ENCODE results near the gene FADS6.
"Not testable (repeated sequence)": the region's sequence is repeated elsewhere in the genome, so short reads cannot be mapped to it uniquely, and the experiment has no call there.

The FADS6 gene

DNA sequence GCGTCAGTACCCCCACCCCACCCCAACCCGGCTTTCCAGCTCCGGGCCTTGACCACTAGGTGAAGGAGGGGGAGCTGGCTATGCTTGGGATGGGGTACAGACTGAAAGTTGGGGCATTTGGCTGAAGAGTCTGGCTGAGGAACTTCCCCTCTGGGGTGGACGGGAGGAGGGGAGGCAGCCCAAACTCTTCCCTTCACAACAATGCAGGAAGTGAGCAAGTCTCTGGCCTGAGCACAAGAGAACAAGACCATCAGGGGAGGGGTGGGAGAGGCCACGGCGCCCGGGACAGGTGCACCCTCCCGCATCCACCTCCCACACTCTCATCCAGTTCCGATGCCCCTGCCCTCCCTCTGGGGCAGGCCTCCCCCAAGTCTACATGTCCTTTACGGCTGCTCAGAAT, 24.0 kb upstream of the FADS6 start:
- Mint-ChIP-seq H3K9me3 (peaks cover 3% of the 10 kb centered on the region), H3K27ac (no peak overlapping the region), H3K4me3 (no peak overlapping the region), H3K27me3 (ENCODE audit: low read depth, poor library complexity) (peaks cover 44% of the 10 kb centered on the region), H3K36me3 (ENCODE audit: low read depth) (no peaks in the 10 kb centered on the region), H3K4me1 (peaks cover 26% of the 10 kb centered on the region)
- no peak for TF ChIP-seq CTCF (IDR thresholded peaks at IDR 0.05)
- DNase-seq, result no peak

GRCh38 chr17:74916851-74917199, 23.4 kb upstream of the FADS6 start:
- H3K36me3 Mint-ChIP-seq (ENCODE audit: low read depth), result no peaks in the 10 kb centered on the region
- DNase-seq, result no peak
- TF ChIP-seq CTCF (IDR thresholded peaks at IDR 0.05), result no peak
- no peak overlapping the region for H3K27ac Mint-ChIP-seq
- H3K4me3 Mint-ChIP-seq, result no peak overlapping the region
- H3K9me3 Mint-ChIP-seq, result peaks cover 3% of the 10 kb centered on the region
- H3K27me3 Mint-ChIP-seq (ENCODE audit: low read depth, poor library complexity), result peaks cover 42% of the 10 kb centered on the region
- peaks cover 20% of the 10 kb centered on the region for H3K4me1 Mint-ChIP-seq

DNA sequence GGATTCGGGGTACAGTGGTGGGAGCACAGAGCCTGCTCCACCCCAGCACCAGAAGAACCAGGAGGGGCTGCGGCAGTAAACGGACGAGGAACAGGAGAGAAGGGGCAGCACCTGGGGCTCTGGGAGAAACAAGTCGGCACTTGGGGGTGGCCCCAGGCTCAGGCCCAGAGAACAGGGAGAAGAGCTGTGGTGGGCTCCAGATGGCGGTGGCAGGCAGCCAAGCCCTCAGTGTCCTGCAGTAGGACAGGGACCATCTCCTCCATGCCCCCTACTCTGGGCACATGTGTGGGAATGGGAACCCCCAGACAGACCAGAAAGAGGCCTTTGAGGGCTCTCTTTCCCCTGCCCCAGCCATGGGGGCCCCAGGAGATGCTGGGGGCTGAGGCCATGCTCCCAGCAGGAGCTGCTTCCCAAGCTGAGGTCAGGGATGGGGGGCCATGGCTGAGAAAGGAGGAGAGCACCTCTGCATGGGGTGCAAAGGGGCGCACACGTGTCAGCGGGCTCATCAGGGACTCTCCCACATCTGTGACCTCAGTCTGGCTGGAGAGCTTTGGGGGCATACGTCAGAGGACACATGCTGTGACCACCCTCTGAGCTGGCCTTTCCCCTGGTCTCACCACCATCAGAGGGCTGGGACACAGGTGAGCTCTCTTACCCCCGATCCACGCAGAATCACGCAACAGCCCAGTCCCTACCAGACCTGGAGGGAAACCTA, 22.9 kb upstream of the FADS6 start:
- H3K27ac Mint-ChIP-seq, result no peak overlapping the region
- no peak for DNase-seq
- peaks cover 37% of the 10 kb centered on the region for H3K27me3 Mint-ChIP-seq (ENCODE audit: low read depth, poor library complexity)
- no peak for TF ChIP-seq CTCF (IDR thresholded peaks at IDR 0.05)
- no peaks in the 10 kb centered on the region for H3K36me3 Mint-ChIP-seq (ENCODE audit: low read depth)
- H3K4me3 Mint-ChIP-seq, result no peak overlapping the region
- peaks cover 15% of the 10 kb centered on the region for H3K4me1 Mint-ChIP-seq
- peaks cover 3% of the 10 kb centered on the region for H3K9me3 Mint-ChIP-seq

- not testable (repeated sequence) for H3K36me3 Mint-ChIP-seq (ENCODE audit: low read depth); H3K9me3 Mint-ChIP-seq; H3K4me3 Mint-ChIP-seq; DNase-seq; H3K27ac Mint-ChIP-seq; H3K4me1 Mint-ChIP-seq
- peaks cover 49% of the 10 kb centered on the region for H3K27me3 Mint-ChIP-seq (ENCODE audit: low read depth, poor library complexity)
Observed at GRCh38 chr17:74911423-74911822, 18.0 kb upstream of the FADS6 start.

GRCh38 chr17:74909097-74909496, 15.7 kb upstream of the FADS6 start:
- not testable (repeated sequence) for H3K27ac Mint-ChIP-seq; H3K4me3 Mint-ChIP-seq; H3K36me3 Mint-ChIP-seq (ENCODE audit: low read depth); DNase-seq; H3K4me1 Mint-ChIP-seq; H3K9me3 Mint-ChIP-seq
- H3K27me3 Mint-ChIP-seq (ENCODE audit: low read depth, poor library complexity), result peaks cover 40% of the 10 kb centered on the region

GRCh38 chr17:74907012-74907411, 13.6 kb upstream of the FADS6 start:
- Mint-ChIP-seq H3K9me3 (no peaks in the 10 kb centered on the region), H3K27ac (no peak overlapping the region), H3K4me1 (peaks cover 6% of the 10 kb centered on the region), H3K36me3 (ENCODE audit: low read depth) (no peaks in the 10 kb centered on the region), H3K27me3 (ENCODE audit: low read depth, poor library complexity) (peaks cover 49% of the 10 kb centered on the region), H3K4me3 (no peak overlapping the region)
- TF ChIP-seq CTCF (IDR thresholded peaks at IDR 0.05), result no peak
- no peak for DNase-seq

- not testable (repeated sequence) for H3K36me3 Mint-ChIP-seq (ENCODE audit: low read depth); H3K4me1 Mint-ChIP-seq; DNase-seq; H3K27ac Mint-ChIP-seq; H3K4me3 Mint-ChIP-seq; H3K9me3 Mint-ChIP-seq
- H3K27me3 Mint-ChIP-seq (ENCODE audit: low read depth, poor library complexity), result peaks cover 53% of the 10 kb centered on the region
Observed at GRCh38 chr17:74906214-74906793, 12.9 kb upstream of the FADS6 start.

Data from nephron progenitor cell (in vitro differentiated cells).